Uterus (tissue), 2 donors: ENCODE measurements around the gene TMEM266.

Experiments
- POLR2A ChIP-seq, 2 donors: fragments of 450-650 bp; IDR thresholded peaks; one replicate each; pipeline ENCODE4 v1.6.1; 2016; ENCODE audit warnings: antibody characterized with exemption in 2 of 2, mild to moderate bottlenecking in 1 of 2, moderate library complexity in 1 of 2
- TF ChIP-seq, protein P1 (sequence below), 4 experiments: fragments of 200-600 bp in 2 of 4; fragments of 450-650 bp in 2 of 4; sonication (generic) in 2 of 4; IDR thresholded peaks; one replicate each; pipeline ENCODE4 v1.5.1; 2016 to 2019; ENCODE audit warnings: antibody characterized with exemption in 4 of 4, mild to moderate bottlenecking in 2 of 4, moderate library complexity in 1 of 4

DNA sequence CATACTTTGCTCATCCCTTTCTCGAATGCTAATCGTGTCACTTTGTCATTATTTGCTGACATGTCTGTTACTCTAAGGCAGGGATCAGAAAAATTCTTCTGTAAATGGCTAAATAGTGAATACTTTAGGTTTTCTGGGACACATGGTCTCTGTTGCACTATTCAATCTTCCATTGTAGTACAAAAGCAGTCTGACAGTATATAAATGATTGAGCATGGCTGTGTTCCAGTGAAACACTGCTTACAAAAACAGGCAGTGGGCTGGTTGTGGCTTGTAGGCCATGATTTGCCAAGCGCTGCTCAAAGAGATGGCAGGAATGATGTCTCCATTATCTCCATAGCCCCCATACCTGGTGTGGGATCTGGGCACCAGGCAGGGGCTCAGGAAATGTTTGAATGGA lies 45.6 kb downstream of the TMEM266 start:
- TF ChIP-seq, protein P1, sequence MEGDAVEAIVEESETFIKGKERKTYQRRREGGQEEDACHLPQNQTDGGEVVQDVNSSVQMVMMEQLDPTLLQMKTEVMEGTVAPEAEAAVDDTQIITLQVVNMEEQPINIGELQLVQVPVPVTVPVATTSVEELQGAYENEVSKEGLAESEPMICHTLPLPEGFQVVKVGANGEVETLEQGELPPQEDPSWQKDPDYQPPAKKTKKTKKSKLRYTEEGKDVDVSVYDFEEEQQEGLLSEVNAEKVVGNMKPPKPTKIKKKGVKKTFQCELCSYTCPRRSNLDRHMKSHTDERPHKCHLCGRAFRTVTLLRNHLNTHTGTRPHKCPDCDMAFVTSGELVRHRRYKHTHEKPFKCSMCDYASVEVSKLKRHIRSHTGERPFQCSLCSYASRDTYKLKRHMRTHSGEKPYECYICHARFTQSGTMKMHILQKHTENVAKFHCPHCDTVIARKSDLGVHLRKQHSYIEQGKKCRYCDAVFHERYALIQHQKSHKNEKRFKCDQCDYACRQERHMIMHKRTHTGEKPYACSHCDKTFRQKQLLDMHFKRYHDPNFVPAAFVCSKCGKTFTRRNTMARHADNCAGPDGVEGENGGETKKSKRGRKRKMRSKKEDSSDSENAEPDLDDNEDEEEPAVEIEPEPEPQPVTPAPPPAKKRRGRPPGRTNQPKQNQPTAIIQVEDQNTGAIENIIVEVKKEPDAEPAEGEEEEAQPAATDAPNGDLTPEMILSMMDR (IDR thresholded peaks at IDR 0.05): no peak
- no peak for TF ChIP-seq POLR2A (IDR thresholded peaks at IDR 0.05)
